GM21619 (cell line): ENCODE measurements around the gene APOBEC4.
A peak's percentile ranks its signal among the peaks of the same experiment; 100 is the strongest.
"Not testable (repeated sequence)": the region's sequence is repeated elsewhere in the genome, so short reads cannot be mapped to it uniquely, and the experiment has no call there.

Experiments used
- ATAC-seq: cut with Tn5 transposase; IDR thresholded peaks from one replicate; pipeline ENCODE4 v1.9.1; 2021; ENCODE audit not compliant: unreplicated experiment

Gene APOBEC4, protein sequence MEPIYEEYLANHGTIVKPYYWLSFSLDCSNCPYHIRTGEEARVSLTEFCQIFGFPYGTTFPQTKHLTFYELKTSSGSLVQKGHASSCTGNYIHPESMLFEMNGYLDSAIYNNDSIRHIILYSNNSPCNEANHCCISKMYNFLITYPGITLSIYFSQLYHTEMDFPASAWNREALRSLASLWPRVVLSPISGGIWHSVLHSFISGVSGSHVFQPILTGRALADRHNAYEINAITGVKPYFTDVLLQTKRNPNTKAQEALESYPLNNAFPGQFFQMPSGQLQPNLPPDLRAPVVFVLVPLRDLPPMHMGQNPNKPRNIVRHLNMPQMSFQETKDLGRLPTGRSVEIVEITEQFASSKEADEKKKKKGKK

DNA sequence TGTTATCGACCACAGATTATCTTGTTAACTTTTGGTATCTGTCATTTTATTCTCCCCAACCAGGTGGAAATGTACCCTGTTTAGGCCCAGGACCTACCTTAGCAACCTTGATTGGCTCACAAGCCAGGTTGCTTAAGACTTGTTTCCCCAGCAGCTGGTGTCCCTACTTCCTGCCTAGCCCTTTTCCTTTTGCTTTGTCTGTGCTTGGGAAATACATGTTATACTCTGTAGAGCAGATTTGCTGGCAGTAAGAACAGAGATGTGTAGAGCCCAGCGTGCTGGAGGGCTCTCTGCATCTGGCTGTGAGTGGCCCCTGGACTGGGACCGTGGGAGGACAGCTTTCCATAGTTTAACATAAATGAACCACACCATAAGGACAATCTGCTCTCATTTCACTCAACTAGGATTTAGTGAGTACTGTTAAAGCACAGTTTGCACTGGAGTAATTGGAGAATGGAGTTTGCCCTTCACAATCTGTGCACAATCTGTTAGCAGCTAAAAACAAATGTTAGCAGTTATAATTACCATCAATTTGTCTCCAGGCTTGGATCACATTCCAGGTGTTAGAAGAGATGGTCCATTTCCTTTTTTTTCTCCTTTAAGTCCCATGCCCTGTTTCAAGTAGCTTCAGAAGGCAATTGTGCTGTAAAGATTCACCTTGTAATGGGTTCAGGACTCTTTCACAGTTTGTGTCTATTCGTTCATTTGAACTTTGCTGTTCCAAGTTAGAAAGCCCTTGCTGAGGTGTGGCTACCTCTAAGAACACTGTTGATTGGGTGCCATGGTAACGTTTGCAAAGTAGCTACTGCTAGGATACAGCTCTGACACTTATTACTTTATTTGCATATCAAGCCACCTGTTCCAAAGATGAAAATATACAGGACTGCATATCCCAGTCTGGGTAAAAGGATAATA, at the start of gene APOBEC4:
Gene APOBEC4, minus strand, starts transcription at position 770 of the 915 bp plus-strand sequence. CDS start 4,535 bp downstream, outside the sequence.
- no peak for ATAC-seq

DNA sequence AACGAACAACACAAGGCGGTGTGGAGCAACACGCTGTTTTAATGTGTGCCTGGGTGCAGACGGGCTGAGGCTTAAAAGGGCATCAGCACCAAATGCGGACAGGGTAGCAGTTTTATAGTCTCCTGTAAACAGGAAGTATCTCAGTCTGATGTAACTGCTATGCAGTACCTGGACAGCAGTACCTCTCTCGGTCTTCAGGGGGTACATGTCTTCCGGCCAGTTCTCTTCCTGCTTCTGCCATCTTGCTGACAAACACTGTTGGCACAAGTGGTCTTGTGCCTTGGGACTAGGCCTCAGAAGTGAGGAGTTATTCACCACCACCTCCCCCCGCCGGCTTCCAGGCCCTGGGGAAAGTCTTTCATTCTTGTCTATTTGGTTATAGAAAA, 49.7 kb upstream of the APOBEC4 start:
- no peak for ATAC-seq

DNA sequence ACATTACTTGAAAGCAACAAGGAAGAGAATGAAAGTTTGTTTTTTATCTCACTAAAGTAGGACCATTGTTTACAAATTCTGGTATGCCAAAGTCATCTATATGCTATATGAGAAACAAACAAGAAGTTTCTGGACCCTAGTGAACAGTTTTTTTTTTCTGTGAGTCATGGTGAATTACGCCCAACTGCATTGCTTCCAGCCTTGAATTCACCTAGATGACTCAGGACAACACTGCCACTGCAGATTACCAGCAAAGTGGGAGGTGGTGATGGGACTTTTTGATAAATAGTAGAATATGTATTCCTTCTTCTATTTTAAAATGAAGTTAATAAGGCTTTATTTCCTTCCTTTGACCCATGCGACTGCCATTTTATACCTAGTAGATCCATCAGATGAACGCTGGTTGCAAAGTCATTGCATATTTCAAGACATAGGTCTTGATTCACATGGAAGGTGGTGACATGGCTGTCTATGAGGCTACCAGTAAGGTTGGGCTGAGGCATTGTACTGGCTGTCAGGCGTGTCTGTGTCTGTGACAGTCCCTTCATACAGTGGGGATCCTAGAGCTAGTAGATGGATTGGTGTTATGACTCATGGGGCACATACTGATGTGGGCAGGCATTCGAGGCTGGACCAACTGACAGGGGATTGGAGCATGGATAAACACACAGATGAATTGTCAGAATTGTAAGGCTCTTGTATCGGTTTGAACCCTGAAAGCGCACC, 49.1 kb upstream of the APOBEC4 start:
- ATAC-seq, result no peak

DNA sequence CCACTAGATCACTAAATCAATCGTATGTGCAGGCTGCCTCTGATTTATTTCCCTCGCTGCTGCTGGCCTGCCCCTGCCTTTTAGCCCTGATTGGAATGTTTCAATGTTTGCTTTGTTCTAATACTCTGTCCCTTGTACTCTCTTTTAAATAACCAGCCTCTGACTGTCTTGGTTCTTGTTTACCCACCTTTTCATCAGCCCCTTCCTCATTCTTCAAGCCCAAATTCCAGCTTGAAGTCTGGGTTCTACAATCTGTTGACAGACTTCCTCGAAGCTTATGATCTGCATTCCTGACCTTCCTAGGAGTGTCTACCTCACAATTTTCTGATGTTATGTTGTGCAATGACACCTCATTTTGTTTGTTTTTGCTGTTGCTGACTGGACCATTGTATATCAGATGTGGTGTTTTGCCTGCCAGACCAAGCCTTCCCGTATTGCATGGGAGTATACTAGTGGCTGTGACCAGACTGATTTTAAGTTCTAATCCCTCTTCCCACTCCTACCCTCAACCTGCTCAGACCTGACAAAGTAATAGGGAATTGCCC, 46.6 kb upstream of the APOBEC4 start:
- no peak for ATAC-seq

DNA sequence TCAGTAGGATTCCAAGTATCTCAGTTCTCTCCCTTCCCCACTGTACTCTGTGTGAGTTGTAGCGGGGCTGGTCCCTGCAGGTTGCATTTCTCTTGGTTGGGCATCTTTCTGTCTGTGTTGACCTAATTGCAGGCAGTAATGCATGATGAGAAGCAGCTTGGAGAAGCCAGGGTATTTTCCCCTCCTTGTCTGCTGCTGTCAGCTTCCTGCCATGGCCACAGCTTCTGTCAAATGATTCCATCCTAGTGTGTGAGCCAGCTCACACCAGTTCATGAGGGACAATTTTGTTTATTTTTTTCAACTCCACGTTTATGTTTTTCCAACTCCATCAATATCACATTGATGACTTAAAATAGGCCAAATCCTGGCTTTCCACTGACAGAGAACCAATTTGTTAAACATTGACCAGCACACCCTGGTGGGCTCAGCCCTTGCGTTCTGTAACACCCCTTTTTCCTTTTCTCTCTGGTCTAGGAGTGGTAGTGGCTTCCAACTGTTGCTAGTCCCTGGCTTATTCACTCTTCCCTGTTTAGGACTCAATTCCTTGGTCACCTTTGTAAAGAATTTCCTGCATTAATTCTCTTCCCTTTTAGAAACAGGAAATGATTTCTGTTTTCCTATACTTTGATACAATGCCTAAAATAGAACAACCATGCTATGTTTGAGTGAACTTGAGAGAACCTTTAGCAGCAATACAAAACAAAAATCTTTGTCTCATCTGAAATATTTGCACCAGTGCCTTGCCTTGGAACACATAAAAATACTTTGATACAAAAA, 44.9 kb upstream of the APOBEC4 start:
- ATAC-seq, result no peak

DNA sequence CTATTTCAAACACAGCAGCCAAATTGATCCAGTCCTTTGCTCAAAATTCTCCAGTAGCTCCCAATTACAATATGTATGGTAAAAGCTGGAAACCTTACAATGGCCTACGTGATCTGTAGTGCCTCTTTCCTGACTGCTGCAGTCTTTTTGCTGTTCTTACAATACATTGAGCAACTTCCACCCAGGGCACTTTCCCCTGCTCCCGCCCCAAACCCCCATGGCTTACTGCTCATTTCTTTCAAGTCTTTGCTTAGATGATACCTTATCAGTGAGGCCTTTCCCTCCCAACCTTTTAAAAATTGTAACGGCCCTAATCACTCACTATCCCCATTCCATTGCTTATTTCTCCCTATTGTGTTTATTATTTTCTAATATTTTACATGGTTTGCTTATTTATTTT, 43.9 kb upstream of the APOBEC4 start:
- ATAC-seq, result no peak

DNA sequence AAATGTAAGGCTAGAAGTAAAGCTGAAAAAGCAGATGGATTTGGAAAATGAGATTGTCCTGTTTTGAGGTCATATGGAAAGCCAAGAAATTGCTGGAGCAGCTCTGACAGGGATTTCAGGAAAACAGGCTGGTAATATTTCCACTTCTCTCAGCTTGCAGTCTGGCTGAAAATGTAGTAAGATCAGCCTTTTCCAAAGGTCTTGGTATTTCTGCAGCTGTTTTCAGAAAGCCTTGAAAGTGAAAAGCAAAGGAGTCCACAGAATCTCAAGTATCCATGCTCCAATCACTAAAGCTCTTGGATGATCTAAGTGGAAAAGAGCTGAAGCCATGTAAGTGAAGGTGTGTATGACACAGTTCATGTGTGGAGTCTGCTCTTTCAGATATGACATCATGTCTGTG, 41.6 kb upstream of the APOBEC4 start:
- ATAC-seq, result no peak

DNA sequence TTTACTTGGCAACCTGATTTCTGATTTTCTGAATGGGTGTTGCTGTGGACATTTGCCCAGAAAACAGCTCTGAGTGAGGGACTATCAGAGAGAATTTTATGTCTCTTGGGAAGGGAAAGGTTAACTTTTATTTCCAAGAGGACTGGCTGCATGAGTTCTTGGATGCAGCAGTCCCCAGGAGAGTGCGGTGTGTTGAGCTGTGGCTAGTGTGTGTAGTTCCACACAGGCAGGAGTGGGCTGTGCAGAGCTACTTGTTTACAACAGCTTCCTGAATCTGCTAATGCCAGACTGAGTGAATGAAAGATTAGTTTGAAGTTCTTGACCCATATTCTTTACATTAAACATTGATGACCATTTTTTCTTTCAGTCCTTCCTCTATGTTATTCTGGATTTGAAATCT, 41.0 kb upstream of the APOBEC4 start:
- ATAC-seq, result no peak

DNA sequence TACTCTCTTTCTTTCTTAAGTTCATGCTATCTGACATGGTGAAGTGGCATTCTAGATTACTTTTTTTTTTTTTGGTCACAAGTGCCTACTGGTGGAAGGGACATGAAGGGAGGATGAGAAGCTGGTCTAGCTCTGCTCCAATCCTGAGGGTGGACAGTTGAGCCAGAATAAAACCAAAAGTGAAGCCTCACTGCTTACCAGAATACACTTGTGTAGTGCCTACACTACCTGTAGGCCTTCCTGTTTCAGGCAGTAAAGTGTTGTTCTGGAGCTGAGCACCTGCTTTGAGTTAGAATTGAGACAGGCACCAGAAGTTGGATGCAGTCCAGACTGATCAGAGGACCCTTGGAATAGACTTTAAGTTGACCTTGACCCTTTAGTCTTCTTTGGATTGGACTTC, 40.4 kb upstream of the APOBEC4 start:
- ATAC-seq, result peak; percentile 44

DNA sequence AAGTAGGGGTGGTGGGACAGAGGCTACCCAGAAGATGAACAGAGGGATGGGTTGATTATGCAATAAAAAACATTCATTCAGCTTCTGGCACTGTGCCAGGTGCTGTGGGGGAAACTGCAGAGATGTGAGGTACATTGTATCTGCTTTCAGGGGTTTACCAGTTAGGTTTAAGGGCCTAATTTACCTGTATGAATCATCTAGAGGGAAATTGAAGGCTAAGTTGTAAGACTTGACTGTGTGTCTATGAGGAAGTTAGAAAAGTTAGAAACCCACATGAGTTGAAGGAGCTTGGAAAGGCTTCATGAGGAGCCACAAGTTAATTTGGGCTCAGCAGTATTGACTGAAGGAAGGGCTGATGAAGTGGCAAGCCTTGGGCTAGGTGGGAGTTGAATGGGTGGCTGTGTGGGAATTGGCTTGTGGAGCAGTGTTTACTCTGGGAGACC, 36.7 kb upstream of the APOBEC4 start:
- peak; percentile 67 for ATAC-seq

DNA sequence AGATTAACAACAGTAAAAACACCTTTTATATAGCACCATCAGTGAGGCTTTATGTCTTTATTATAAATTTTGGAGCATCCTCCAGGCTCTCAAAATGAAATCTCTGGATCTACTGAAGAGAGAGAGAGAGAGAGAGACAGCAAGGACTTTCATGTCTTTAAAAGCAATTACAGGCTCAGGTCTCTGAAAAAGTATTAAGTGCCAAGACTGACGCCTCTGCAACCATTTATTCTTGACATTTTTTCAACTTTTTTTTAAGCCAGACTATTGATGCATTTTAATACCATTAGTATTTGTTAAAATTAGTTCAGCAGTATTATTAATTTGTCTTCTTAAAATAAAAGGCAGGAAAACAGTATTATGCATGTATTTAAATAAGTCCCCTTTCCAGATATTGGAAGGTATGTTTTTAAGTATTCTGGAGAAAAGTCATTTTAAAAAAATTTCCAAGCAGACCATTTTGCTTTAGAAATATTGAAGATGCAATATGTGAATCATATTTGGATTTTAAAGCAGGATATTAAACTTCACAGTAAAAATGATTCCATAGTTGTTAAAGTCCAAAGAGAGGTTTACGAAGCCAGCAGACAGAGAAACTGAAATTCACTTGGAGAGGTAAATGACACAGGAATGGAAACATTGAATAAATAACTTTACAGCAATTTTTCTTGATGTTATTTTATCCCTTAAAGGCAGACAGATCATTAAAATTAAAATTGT, 35.4 kb upstream of the APOBEC4 start:
- ATAC-seq, result no peak

DNA sequence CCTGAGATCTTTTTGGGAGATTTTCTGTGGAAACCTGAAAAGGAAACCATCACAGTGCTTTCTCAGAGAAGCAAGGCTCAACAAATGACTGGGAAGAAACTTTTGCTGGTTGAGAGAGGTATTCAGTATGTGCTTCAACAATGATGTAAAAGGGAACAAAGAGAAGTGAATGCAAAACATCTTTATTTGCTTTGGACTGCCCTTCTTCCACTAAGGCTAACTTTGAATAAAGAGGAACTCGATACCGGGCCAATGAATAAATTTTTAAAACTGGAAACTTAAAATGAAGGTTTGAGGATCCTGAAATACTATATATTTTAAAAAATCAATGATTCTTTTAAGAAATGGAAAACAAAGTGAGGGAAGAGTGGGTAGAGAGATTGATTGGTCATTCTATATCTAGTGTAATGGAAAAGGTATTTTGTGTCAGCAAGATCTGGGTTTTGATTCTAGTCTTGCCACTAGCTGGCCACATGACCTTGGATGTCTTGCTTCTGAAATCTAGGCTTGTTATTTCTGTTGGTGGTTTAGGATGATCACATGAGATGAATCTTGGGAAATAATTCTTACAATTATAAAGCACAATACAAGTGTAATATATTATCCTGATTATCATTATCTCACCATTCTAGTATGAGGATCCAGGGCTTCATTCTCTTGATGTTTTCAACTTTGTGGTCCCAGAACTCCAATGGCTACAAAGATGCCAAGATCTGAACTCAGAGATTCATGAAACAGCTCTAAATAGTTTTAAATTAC, 34.6 kb upstream of the APOBEC4 start:
- ATAC-seq, result no peak

DNA sequence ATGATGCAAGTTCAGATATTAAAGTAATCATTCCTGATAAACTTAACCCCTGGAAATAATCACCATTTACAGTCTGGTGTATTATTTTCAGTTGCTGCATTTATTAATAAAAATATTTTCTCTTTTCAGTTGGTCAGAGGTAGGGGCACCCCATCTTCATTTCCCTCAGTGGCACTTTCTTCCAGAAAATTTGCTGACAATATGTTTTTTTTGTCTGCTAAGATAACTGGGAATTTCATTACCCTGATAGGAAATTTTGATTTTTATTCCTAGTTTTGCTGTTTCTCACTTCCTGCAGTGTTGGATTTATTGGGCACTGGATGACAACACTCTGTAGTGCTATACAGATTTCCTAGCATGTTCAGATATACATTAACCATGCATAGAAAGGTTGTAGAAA, 33.1 kb upstream of the APOBEC4 start:
- no peak for ATAC-seq

DNA sequence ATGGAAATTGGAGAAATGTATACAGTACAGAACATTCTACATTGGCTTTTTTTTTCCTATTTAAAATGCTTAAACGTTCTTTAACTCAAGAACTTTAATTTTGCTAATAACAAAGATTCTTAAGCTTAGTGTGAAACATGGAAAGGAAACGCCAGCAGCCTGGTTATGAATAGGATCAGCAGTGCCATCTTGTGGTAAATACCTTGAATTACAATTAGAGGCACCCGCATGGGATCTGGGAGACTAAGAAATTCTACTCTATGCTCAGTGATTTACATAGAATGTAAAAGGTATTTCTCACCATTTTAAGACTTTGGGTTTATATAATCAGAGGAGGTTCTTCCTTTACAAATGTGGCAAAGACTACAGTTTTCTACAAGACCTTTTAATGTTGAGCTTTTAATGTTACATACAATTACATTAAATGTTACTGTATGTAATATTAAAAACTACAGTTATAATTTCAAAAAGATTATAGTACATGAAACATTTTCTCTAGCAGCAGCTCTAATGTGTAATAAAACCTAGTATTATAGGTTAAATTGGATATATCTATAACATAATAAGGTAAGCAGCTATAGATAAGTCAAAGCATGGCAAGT, 32.1 kb upstream of the APOBEC4 start:
- peak; percentile 57 for ATAC-seq

DNA sequence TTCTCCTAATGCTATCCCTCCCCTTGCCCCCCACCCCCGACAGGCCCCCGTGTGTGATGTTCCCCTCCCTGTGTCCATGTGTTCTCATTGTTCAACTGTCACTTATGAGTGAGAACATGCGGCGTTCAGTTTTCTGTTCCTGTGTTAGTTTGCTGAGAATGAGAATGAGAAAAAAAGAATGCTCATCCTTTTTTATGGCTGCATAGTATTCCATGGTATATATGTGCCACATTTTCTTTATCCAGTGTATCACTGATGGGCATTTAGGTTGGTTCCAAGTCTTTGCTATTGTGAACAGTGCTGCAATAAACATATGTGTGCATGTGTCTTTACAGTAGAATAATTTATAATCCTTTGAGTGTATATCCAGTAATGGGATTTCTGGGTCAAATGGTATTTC, 26.2 kb upstream of the APOBEC4 start:
- ATAC-seq, result not testable (repeated sequence)

DNA sequence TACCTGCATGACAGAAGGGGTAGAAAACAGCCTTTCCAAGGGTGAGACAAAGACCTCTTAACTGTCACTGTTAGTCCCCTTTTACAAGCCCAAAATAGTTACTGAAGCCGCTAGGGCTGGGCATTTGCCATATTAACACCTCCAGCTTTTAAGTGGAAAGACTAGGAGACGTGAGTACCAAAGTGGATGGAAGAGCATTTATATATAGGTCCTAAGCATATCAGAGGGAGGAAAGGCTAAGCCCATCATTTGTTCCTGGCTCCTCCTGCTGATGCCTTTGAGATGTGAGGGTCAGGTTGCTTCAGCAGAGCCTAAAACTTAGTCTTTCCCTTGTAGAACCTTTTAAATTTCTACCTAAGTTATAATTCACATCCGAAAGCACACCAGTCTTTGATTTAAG, 25.7 kb upstream of the APOBEC4 start:
- ATAC-seq, result no peak

DNA sequence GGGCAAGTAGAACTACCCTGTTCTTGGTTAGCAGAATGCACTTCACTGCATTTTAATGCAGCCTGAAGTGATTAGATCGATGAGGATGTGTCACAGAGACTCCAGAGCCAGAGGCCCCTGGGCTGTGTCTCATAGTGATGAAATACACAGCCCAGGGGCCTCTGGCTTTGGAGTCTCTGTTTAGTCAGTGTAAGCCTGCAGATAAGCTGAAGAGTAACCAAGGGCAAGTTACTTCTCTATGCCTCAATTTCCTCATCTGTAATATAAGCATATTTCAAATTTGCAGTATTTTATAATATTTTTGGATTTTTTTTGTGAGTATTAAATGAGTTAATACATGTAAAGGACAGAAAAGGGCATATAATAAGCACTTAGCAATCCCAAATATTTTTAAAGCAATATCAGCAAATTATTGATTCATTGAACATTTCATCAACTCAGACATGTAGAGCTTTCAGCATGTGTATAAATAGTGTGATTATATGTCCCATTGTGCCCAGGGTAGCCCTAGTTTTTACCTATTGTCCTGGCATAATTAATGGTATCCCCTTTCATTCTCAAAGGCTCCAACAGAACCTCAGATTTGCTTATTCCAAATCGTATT, 23.6 kb upstream of the APOBEC4 start:
- no peak for ATAC-seq
